HL-60 (cell line): Measurements from ENCODE around the gene HNRNPA3.

Experiments used
- GABPA ChIP-seq: IDR thresholded peaks from 2 replicates; pipeline ENCODE4 v1.6.1; 2012; ENCODE audit warnings: low read depth
- TF ChIP-seq, protein P1 (sequence below): IDR thresholded peaks from one replicate; pipeline ENCODE4 v1.5.1; 2011; ENCODE audit warnings: low read length, control low read depth, inconsistent platforms; ENCODE audit not compliant: insufficient read depth

DNA sequence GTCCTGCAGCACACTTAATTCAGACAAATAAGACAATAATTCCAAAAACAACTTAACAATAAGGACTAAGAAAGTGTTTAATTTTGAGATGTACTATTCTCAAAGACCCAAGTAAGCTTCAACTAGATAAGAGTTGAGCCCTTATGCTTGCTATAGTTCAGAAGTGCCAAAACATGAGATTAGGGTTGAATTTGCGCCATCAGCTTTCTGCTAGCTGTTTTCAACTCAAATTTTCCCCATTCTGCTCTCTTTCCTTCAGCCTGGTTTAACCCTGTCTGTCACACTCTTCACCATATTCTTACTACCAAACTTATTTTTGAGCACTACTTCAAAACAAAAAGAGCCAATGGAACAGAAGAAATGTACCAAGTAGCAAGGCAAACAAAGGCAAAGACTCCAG is 47.8 kb downstream of the HNRNPA3 start:
- TF ChIP-seq, protein P1, sequence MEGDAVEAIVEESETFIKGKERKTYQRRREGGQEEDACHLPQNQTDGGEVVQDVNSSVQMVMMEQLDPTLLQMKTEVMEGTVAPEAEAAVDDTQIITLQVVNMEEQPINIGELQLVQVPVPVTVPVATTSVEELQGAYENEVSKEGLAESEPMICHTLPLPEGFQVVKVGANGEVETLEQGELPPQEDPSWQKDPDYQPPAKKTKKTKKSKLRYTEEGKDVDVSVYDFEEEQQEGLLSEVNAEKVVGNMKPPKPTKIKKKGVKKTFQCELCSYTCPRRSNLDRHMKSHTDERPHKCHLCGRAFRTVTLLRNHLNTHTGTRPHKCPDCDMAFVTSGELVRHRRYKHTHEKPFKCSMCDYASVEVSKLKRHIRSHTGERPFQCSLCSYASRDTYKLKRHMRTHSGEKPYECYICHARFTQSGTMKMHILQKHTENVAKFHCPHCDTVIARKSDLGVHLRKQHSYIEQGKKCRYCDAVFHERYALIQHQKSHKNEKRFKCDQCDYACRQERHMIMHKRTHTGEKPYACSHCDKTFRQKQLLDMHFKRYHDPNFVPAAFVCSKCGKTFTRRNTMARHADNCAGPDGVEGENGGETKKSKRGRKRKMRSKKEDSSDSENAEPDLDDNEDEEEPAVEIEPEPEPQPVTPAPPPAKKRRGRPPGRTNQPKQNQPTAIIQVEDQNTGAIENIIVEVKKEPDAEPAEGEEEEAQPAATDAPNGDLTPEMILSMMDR, result no peak
- TF ChIP-seq GABPA, result no peak
